B cell (primary cell): Measurements from ENCODE around the gene NIPAL3. TPM values are rescaled to one million over a fixed set of nuclear protein-coding genes. Genes with fewer than 3 reads are reported as not detected.

Source experiments
- ATAC-seq: fragments of 200-7000 bp; cut with Tn5 transposase; one replicate; pipeline ENCODE4 v1.10.0; 2021; ENCODE audit warnings: low read depth, mild to moderate bottlenecking, moderate number of reproducible peaks, moderate library complexity
- CTCF ChIA-PET: fragments of 350-600 bp; sonication (Branson Sonifier 250); formaldehyde crosslinking; loops from one replicate; lab custom pipeline; 2021; ENCODE audit warnings: antibody characterized with exemption, inconsistent platforms; lab: Charles Lee
- POLR2A ChIA-PET: fragments of 350-600 bp; sonication (Branson Sonifier 250); formaldehyde crosslinking; loops from one replicate; lab custom pipeline; 2021; ENCODE audit warnings: antibody characterized with exemption; lab: Charles Lee
- DNase-seq: peaks from one replicate; pipeline ENCODE4 v3.0.0; 2013
- H2AFZ ChIP-seq: 2 replicates; pipeline ENCODE4 v1.6.1; 2012; ENCODE audit warnings: mild to moderate bottlenecking, low read depth, low read length; ENCODE audit not compliant: insufficient read depth, poor library complexity, severe bottlenecking
- H3K27ac ChIP-seq, 2 donors: 1 replicate in 1 of 2; 2 replicates in 1 of 2; pipeline ENCODE4 v1.5.1; 2012 to 2013; ENCODE audit warnings: low read length in 2 of 2, mild to moderate bottlenecking in 2 of 2, moderate library complexity in 1 of 2
- H3K27me3 ChIP-seq, 4 experiments: fragments of 200-600 bp in 1 of 4; sonication (generic) in 1 of 4; replicated peaks in 1 of 4; 1 replicate in 2 of 4; 2 replicates in 2 of 4; pipeline versions ENCODE4 v1.6.1 to v1.7.0; 2013 to 2016; ENCODE audit warnings: low read length in 3 of 4, mild to moderate bottlenecking in 2 of 4, mixed read lengths in 1 of 4, moderate library complexity in 1 of 4; ENCODE audit not compliant: insufficient read depth in 4 of 4, control insufficient read depth in 3 of 4; ENCODE audit errors: control extremely low read depth in 1 of 4
- H3K36me3 ChIP-seq, 2 experiments: replicated peaks in 1 of 2; 1 replicate in 1 of 2; 2 replicates in 1 of 2; pipeline versions ENCODE4 v1.6.1 to v1.7.1; 2013; ENCODE audit warnings: low read length in 1 of 2; ENCODE audit not compliant: insufficient read depth in 2 of 2, control insufficient read depth in 1 of 2; ENCODE audit errors: control extremely low read depth in 1 of 2, extremely low read depth in 1 of 2
- H3K4me1 ChIP-seq, 2 donors: fragments of 200-600 bp in 1 of 2; sonication (generic) in 1 of 2; 1 replicate in 1 of 2; 2 replicates in 1 of 2; pipeline versions ENCODE4 v1.5.1 to v1.6.1; 2013 to 2017; ENCODE audit warnings: low read length in 2 of 2; ENCODE audit not compliant: control insufficient read depth in 2 of 2, insufficient read depth in 2 of 2
- H3K4me2 ChIP-seq: replicated peaks from 2 replicates; pipeline ENCODE3; 2012; ENCODE audit warnings: mild to moderate bottlenecking, low read depth, low read length; ENCODE audit not compliant: poor library complexity, severe bottlenecking
- H3K4me3 ChIP-seq, 5 experiments: fragments of 200-600 bp in 1 of 5; sonication (generic) in 1 of 5; 1 replicate in 3 of 5; 2 replicates in 2 of 5; pipeline versions ENCODE4 v1.5.1 to v1.7.0; 2011 to 2016; ENCODE audit warnings: low read length in 4 of 5, mild to moderate bottlenecking in 4 of 5, low read depth in 2 of 5, control low read depth in 1 of 5, moderate library complexity in 1 of 5; ENCODE audit not compliant: insufficient read depth in 1 of 5; ENCODE audit errors: control extremely low read depth in 1 of 5, extremely low read depth in 1 of 5
- H3K79me2 ChIP-seq: fragments of 200-600 bp; sonication (generic); one replicate; pipeline ENCODE4 v1.6.0; 2016; ENCODE audit warnings: low read length; ENCODE audit not compliant: control insufficient read depth, insufficient read depth
- H3K9ac ChIP-seq: fragments of 200-600 bp; sonication (generic); 2 replicates; pipeline ENCODE4 v1.6.1; 2017; ENCODE audit warnings: mild to moderate bottlenecking, low read length, moderate library complexity
- H3K9me3 ChIP-seq, 3 donors: one replicate each; pipeline versions ENCODE4 v1.6.1 to v1.7.1; 2013; ENCODE audit warnings: low read length in 2 of 3; ENCODE audit not compliant: control insufficient read depth in 2 of 3, insufficient read depth in 1 of 3; ENCODE audit errors: control extremely low read depth in 1 of 3
- H4K20me1 ChIP-seq: 2 replicates; pipeline ENCODE4 v1.6.0; 2012; ENCODE audit warnings: mild to moderate bottlenecking, low read length; ENCODE audit not compliant: insufficient read depth, control insufficient read depth, poor library complexity, severe bottlenecking
- H3K27ac Mint-ChIP-seq: one replicate; pipeline ENCODE4 v1.8.0; 2021; ENCODE audit warnings: mixed read lengths
- H3K27me3 Mint-ChIP-seq: one replicate; pipeline ENCODE4 v1.8.0; 2021; ENCODE audit warnings: mixed read lengths
- H3K4me1 Mint-ChIP-seq: one replicate; pipeline ENCODE4 v1.8.0; 2021; ENCODE audit warnings: mixed read lengths
- H3K4me3 Mint-ChIP-seq: one replicate; pipeline ENCODE4 v1.8.0; 2021; ENCODE audit warnings: mixed read lengths
- H3K9me3 Mint-ChIP-seq: one replicate; pipeline ENCODE4 v1.8.0; 2022; ENCODE audit warnings: mixed read lengths; ENCODE audit not compliant: insufficient read depth
- CTCF ChIP-seq: fragments of 200-600 bp; IDR thresholded peaks from one replicate; pipeline ENCODE4 v1.8.0; 2022; ENCODE audit warnings: antibody characterized with exemption, mild to moderate bottlenecking
- EZH2 ChIP-seq: IDR thresholded peaks from 2 replicates; pipeline ENCODE4 v1.6.1; 2012; ENCODE audit warnings: borderline replicate concordance, low read depth, mild to moderate bottlenecking, moderate library complexity, low read length; ENCODE audit not compliant: insufficient read depth, poor library complexity, severe bottlenecking
- WGBS: methylation state at CpG from one replicate; pipeline ENCODE4 v1.1.5; 2013; ENCODE audit warnings: missing lambda C conversion rate; ENCODE audit not compliant: insufficient coverage; 5-methylcytosine and 5-hydroxymethylcytosine counted together
- intact Hi-C: fragments of 100-400 bp; cut with micrococcal nuclease; formaldehyde crosslinking; loops from one replicate; pipeline ENCODE4 v1.10.0; 2022
- polyA plus RNA-seq: library from polyadenylated mRNA; depleted of rRNA; stranded (reverse); fragments of >200 nt; gene quantifications from 2 replicates; pipeline ENCODE4 v1.2.3, GENCODE V29; 2012
- total RNA-seq, 2 donors: library from RNA; stranded (reverse); fragments of 120-200 nt in 1 of 2; gene quantifications; 1 replicate in 1 of 2; 2 replicates in 1 of 2; pipeline versions ENCODE4 v1.2.3 to v1.2.4, GENCODE V29; 2013 to 2022

Gene NIPAL3
- total and polyA plus RNA-seq, 2 donors (not counting 1 experiment from before 2014, with no cell fraction given), result 23.8 to 31.6 TPM

DNA sequence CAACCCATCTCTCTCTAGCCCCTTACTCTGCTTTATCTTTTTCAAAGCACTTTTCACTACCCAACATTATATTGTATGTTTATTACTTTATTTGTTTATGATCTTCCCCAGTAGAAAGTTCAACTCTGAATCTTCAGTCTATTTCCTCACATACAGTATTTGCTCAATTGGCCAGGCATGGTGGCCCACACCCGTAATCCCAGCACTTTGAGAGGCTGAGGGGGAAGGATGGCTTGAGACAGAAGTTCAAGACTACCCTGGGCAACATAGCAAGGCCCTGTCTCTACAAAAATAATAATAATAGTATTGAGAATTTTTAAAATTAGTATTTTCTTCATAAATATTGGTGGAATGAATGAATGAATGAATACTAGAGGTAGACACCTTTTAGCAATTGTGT, 3.2 kb upstream of the NIPAL3 start:
- ATAC-seq, result no peak
- H3K9me3 Mint-ChIP-seq, result no peaks in the 10 kb centered on the region
- H2AFZ ChIP-seq, result no peak overlapping the region

More for the DNA sequence above, 3.2 kb upstream of the NIPAL3 start:
- no peaks in the 10 kb centered on the region for H3K27me3 Mint-ChIP-seq
- H4K20me1 ChIP-seq, result peaks cover 6% of the 10 kb centered on the region
- peaks cover 34% of the 10 kb centered on the region for H3K79me2 ChIP-seq
- ChIA-PET CTCF (interaction anchor here (0.8 to 9.4 kb wide), 8 partner anchors 20 to 227 kb away, joined by 3 to 133 read pairs (median 3); no protein-coding TSS in a partner anchor), POLR2A (interaction anchor here (0.6 to 0.9 kb wide), 2 partner anchors 21 to 89 kb away, joined by 3 read pairs; no protein-coding TSS in a partner anchor)
- H3K4me1 Mint-ChIP-seq, result peaks cover 39% of the 10 kb centered on the region
- H3K36me3 ChIP-seq, result no peaks in the 10 kb centered on the region
- H3K9ac ChIP-seq, result no peak overlapping the region
- peaks cover 23 to 32% of the 10 kb centered on the region in 2 donors for H3K4me1 ChIP-seq
- intact Hi-C loops, result loop anchor here (10.0 kb wide), 1 partner anchor 718 kb away; the partner anchor contains the start of gene RPL11
- no peaks in the 10 kb centered on the region for H3K27me3 ChIP-seq
- H3K4me3 Mint-ChIP-seq, result peak overlapping the region; percentile 88
- DNase-seq, result no peak
- no CpG with 5 or more reads among the region's 1 CpG for WGBS
- H3K27ac Mint-ChIP-seq, result no peak overlapping the region
- H3K4me3 ChIP-seq, result no peak overlapping the region
- peaks cover 0 to 1% (median 0%) of the 10 kb centered on the region in 3 donors for H3K9me3 ChIP-seq
- TF ChIP-seq CTCF (no peak), EZH2 (no peak)
- peak overlapping the region; percentile 90 for H3K4me2 ChIP-seq
- H3K27ac ChIP-seq, result no peak overlapping the region
